Lung (tissue), 16 donors: Measurements from ENCODE around the gene TNIP2. TPM values are rescaled to one million over a fixed set of nuclear protein-coding genes. Genes with fewer than 3 reads are reported as not detected.
A peak's percentile ranks its signal among the peaks of the same experiment; 100 is the strongest.

Source experiments
- ATAC-seq: fragments of 200-7000 bp; cut with Tn5 transposase; one replicate; pipeline ENCODE4 v1.9.1; 2020; ENCODE audit warnings: moderate number of reproducible peaks; ENCODE audit not compliant: insufficient read depth, low FRiP score
- DNase-seq, 3 donors: peaks; one replicate each; pipeline ENCODE4 v3.0.0-alpha.2; 2013 to 2017
- H3K27ac ChIP-seq, 2 donors: one replicate each; pipeline ENCODE4 v1.5.1; 2013; ENCODE audit warnings: mild to moderate bottlenecking in 2 of 2, moderate library complexity in 2 of 2, control low read depth in 1 of 2, inconsistent platforms in 1 of 2, low read depth in 1 of 2, low read length in 1 of 2
- H3K27me3 ChIP-seq, 3 donors: one replicate each; pipeline ENCODE4 v1.5.1; 2013; ENCODE audit warnings: low read length in 2 of 3; ENCODE audit not compliant: control insufficient read depth in 3 of 3, insufficient read depth in 3 of 3
- H3K36me3 ChIP-seq, 4 donors: one replicate each; pipeline ENCODE4 v1.5.1; 2013; ENCODE audit warnings: low read length in 4 of 4, mild to moderate bottlenecking in 1 of 4, moderate library complexity in 1 of 4; ENCODE audit not compliant: control insufficient read depth in 4 of 4, insufficient read depth in 4 of 4
- H3K4me1 ChIP-seq, 5 donors: one replicate each; pipeline ENCODE4 v1.5.1; 2013; ENCODE audit warnings: low read length in 5 of 5, mild to moderate bottlenecking in 2 of 5, moderate library complexity in 1 of 5; ENCODE audit not compliant: control insufficient read depth in 5 of 5, insufficient read depth in 5 of 5
- H3K4me3 ChIP-seq: one replicate; pipeline ENCODE4 v1.5.1; 2013; ENCODE audit warnings: mild to moderate bottlenecking, control low read depth, moderate library complexity
- H3K9ac ChIP-seq, 2 donors: one replicate each; pipeline ENCODE4 v1.5.1; 2013; ENCODE audit warnings: low read length in 2 of 2, control low read depth in 1 of 2; ENCODE audit not compliant: insufficient read depth in 1 of 2
- H3K9me3 ChIP-seq, 4 donors: one replicate each; pipeline ENCODE4 v1.5.1; 2013; ENCODE audit warnings: low read length in 3 of 4, mild to moderate bottlenecking in 1 of 4, moderate library complexity in 1 of 4; ENCODE audit not compliant: control insufficient read depth in 4 of 4, insufficient read depth in 3 of 4
- WGBS, 2 donors: extraction: QIAGEN DNeasy Blood & Tissue Kit; methylation state at CpG; one replicate each; pipeline ENCODE4 v1.1.7; 2013; 5-methylcytosine and 5-hydroxymethylcytosine counted together
- long read RNA-seq, 5 donors: transcript quantifications; one replicate each; lab custom pipeline, GENCODE V29; 2026
- polyA plus RNA-seq, 2 donors: library from polyadenylated mRNA; stranded (reverse); fragments of 200-250 nt; gene quantifications; one replicate each; pipeline ENCODE4 v1.2.1, GENCODE V29; 2013
- total RNA-seq, 2 donors: library from RNA; depleted of rRNA in 1 of 2; stranded (reverse); fragments of >200 nt in 1 of 2; gene quantifications; one replicate each; pipeline ENCODE4 v1.2.1, GENCODE V29; 2014 to 2021
- TF ChIP-seq, protein P1 (sequence below): IDR thresholded peaks from 2 replicates; pipeline ENCODE4 v1.5.1; 2012; ENCODE audit warnings: mild to moderate bottlenecking; ENCODE audit errors: control extremely low read depth, extremely low read depth
- donor health status: control.
- donor health status: control.
- donor health status: Bipolar disorder and iron deficiency.
- donor health status: healthy.
- donor health status: DM: yes; HTN: yes; CAD: no.

The TNIP2 gene, protein sequence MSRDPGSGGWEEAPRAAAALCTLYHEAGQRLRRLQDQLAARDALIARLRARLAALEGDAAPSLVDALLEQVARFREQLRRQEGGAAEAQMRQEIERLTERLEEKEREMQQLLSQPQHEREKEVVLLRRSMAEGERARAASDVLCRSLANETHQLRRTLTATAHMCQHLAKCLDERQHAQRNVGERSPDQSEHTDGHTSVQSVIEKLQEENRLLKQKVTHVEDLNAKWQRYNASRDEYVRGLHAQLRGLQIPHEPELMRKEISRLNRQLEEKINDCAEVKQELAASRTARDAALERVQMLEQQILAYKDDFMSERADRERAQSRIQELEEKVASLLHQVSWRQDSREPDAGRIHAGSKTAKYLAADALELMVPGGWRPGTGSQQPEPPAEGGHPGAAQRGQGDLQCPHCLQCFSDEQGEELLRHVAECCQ
- 10 to 100 TPM; 30.6 to 46.3 TPM for total RNA-seq
- polyA plus RNA-seq: 10 to 100 TPM; 41.2 to 82.8 TPM
- long read RNA-seq, donor 1, transcript TNIP2-201 (6 exons, 1,974 nt): major isoform, 13 of 21 reads
- long read RNA-seq, donor 1, partial matches to known transcripts: 8 of 21 reads
- long read RNA-seq, donor 1, other reads (novel, unspliced or antisense): 0 of 21 reads
- long read RNA-seq, donor 2, partial matches to known transcripts: 5 of 6 reads
- long read RNA-seq, donor 2, other reads (novel, unspliced or antisense): 0 of 6 reads
- long read RNA-seq, donor 3, partial matches to known transcripts: 0 of 3 reads
- long read RNA-seq, donor 3, other reads (novel, unspliced or antisense): 0 of 3 reads
- long read RNA-seq, donor 4, partial matches to known transcripts: 10 of 13 reads
- long read RNA-seq, donor 4, other reads (novel, unspliced or antisense): 0 of 13 reads
- long read RNA-seq, donor 5, transcript TNIP2-202 (2 exons, 923 nt): major isoform, 5 of 10 reads
- long read RNA-seq, donor 5, transcript TNIP2-201 (6 exons, 1,974 nt): major isoform, 5 of 10 reads
- long read RNA-seq, donor 5, partial matches to known transcripts: 0 of 10 reads
- long read RNA-seq, donor 5, other reads (novel, unspliced or antisense): 0 of 10 reads

DNA sequence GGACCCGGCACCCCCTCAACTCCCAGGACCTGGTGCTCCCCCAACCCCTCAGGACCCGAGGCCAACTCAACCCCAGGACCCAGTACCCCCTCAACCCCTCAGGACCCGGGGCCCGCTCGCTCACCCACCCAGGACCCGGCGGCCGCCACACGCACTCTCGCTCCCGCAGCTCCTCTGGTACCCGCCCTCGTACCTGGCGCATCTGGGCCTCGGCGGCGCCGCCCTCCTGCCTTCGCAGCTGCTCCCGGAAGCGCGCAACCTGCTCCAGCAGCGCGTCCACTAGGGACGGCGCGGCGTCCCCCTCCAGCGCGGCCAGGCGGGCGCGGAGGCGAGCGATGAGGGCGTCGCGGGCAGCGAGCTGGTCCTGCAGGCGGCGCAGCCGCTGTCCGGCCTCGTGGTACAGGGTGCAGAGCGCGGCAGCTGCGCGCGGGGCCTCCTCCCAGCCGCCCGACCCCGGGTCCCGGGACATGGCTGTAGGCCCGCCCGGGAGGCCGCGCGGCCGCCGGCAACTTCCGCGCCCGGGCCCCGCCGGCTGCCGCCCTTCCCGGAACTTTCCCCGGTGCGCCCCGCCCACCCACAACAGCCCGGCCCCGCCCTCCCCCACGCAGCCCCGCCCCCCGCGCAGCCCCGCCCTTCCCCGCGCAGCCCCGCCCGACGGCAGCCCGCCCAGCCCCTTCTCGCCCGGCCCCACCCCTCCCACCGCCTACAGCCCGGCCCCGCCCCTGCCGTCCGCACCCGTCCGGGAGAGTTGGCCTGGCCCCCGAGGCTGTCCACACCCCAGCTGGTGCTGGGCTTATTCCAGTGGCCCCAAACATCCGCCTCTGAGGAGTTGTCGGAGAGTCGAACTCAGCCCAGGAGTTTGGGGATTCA lies at the start of gene TNIP2:
Gene TNIP2, minus strand, starts transcription at position 516 of the 870 bp plus-strand sequence. Its CDS starts 47 bp downstream, at position 469.
- peak; percentile 87 to 92 (median 90) for DNase-seq

GRCh38 chr4:2804973-2805501 lies 48.9 kb upstream of the TNIP2 start:
- no peak overlapping the region for H3K4me3 ChIP-seq
- peaks cover 0 to 2% (median 0%) of the 10 kb centered on the region in 4 donors for H3K36me3 ChIP-seq
- ATAC-seq: no peak
- DNase-seq: no peak
- no peaks in the 10 kb centered on the region for H3K9me3 ChIP-seq
- no peak overlapping the region for H3K9ac ChIP-seq
- TF ChIP-seq, protein P1, sequence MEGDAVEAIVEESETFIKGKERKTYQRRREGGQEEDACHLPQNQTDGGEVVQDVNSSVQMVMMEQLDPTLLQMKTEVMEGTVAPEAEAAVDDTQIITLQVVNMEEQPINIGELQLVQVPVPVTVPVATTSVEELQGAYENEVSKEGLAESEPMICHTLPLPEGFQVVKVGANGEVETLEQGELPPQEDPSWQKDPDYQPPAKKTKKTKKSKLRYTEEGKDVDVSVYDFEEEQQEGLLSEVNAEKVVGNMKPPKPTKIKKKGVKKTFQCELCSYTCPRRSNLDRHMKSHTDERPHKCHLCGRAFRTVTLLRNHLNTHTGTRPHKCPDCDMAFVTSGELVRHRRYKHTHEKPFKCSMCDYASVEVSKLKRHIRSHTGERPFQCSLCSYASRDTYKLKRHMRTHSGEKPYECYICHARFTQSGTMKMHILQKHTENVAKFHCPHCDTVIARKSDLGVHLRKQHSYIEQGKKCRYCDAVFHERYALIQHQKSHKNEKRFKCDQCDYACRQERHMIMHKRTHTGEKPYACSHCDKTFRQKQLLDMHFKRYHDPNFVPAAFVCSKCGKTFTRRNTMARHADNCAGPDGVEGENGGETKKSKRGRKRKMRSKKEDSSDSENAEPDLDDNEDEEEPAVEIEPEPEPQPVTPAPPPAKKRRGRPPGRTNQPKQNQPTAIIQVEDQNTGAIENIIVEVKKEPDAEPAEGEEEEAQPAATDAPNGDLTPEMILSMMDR: no peak
- peaks cover 27 to 70% (median 38%) of the 10 kb centered on the region in 5 donors for H3K4me1 ChIP-seq
- H3K27me3 ChIP-seq: no peaks in the 10 kb centered on the region
- H3K27ac ChIP-seq: peak overlapping the region in 1 of 2 donors; percentile 94
- WGBS, 2 donors: 71 to 72% methylated on average over 10 to 13 of the region's 13 CpGs

More for the DNA sequence above, at the start of gene TNIP2:
- peak; percentile 78 for ATAC-seq
- no peaks in the 10 kb centered on the region for H3K27me3 ChIP-seq
- H3K36me3 ChIP-seq: peaks cover 0 to 4% (median 0%) of the 10 kb centered on the region in 4 donors
- peak within 1 kb of the TSS; percentile 85 for H3K4me3 ChIP-seq
- TF ChIP-seq, protein P1: no peak
- H3K9ac ChIP-seq: peak within 1 kb of the TSS; percentile 46 to 51
- peaks cover 0 to 11% (median 6%) of the 10 kb centered on the region in 5 donors for H3K4me1 ChIP-seq
- 1% methylated on average over 36 to 91 of the region's 96 CpGs for WGBS, 2 donors
- H3K9me3 ChIP-seq: no peaks in the 10 kb centered on the region
- H3K27ac ChIP-seq: peak within 1 kb of the TSS; percentile 88 to 94

DNA sequence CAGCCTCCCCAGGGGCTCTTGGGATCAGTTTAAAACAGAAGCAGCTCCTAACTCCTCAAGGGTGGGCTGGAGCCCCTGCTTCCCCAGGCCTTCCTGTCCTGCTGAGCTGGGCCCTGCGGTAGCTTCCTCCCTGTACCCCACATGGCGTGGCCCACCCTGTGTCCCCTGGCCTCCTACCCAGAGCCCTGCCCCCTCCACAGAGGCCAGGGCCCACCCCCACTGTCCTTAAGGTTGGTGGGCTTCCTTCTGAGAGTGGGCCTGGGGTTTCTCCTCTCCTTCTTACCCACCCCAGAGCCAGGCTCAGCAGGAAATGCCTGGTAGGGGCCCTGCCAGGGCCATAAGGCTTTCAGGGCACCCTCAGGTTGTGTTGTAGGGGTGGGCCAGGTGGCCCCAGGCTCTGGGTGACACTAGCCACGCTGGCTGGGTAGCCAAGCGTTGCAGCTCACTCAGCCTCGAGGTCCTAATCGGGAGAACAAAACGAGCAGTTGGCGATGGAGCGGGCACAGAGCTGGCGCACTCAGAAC lies 48.4 kb upstream of the TNIP2 start:
- Histone ChIP-seq H3K9me3 (no peaks in the 10 kb centered on the region), H3K36me3 (peaks cover 0 to 2% (median 0%) of the 10 kb centered on the region in 4 donors), H3K4me1 (peaks cover 29 to 66% (median 38%) of the 10 kb centered on the region in 5 donors), H3K27me3 (no peaks in the 10 kb centered on the region), H3K27ac (peak overlapping the region in 1 of 2 donors; percentile 94), H3K4me3 (no peak overlapping the region), H3K9ac (no peak overlapping the region)
- ATAC-seq (no peak), DNase-seq (peak in 1 of 3 donors; percentile 9)
- 80 to 83% methylated on average over 10 of the region's 10 CpGs for WGBS, 2 donors
- TF ChIP-seq, protein P1: no peak
